B cell (primary cell): ENCODE measurements around the gene NAPSA. TPM values are rescaled to one million over a fixed set of nuclear protein-coding genes. Genes with fewer than 3 reads are reported as not detected.
A peak's percentile ranks its signal among the peaks of the same experiment; 100 is the strongest.

Source experiments
- ATAC-seq: fragments of 200-7000 bp; cut with Tn5 transposase; one replicate; pipeline ENCODE4 v1.10.0; 2021; ENCODE audit warnings: low read depth, mild to moderate bottlenecking, moderate number of reproducible peaks, moderate library complexity
- CTCF ChIA-PET: fragments of 350-600 bp; sonication (Branson Sonifier 250); formaldehyde crosslinking; loops from one replicate; lab custom pipeline; 2021; ENCODE audit warnings: antibody characterized with exemption, inconsistent platforms; lab: Charles Lee
- POLR2A ChIA-PET: fragments of 350-600 bp; sonication (Branson Sonifier 250); formaldehyde crosslinking; loops from one replicate; lab custom pipeline; 2021; ENCODE audit warnings: antibody characterized with exemption; lab: Charles Lee
- DNase-seq: peaks from one replicate; pipeline ENCODE4 v3.0.0; 2013
- H2AFZ ChIP-seq: 2 replicates; pipeline ENCODE4 v1.6.1; 2012; ENCODE audit warnings: mild to moderate bottlenecking, low read depth, low read length; ENCODE audit not compliant: insufficient read depth, poor library complexity, severe bottlenecking
- H3K27ac ChIP-seq, 2 donors: 1 replicate in 1 of 2; 2 replicates in 1 of 2; pipeline ENCODE4 v1.5.1; 2012 to 2013; ENCODE audit warnings: low read length in 2 of 2, mild to moderate bottlenecking in 2 of 2, moderate library complexity in 1 of 2
- H3K27me3 ChIP-seq, 4 experiments: fragments of 200-600 bp in 1 of 4; sonication (generic) in 1 of 4; replicated peaks in 1 of 4; 1 replicate in 2 of 4; 2 replicates in 2 of 4; pipeline versions ENCODE4 v1.6.1 to v1.7.0; 2013 to 2016; ENCODE audit warnings: low read length in 3 of 4, mild to moderate bottlenecking in 2 of 4, mixed read lengths in 1 of 4, moderate library complexity in 1 of 4; ENCODE audit not compliant: insufficient read depth in 4 of 4, control insufficient read depth in 3 of 4; ENCODE audit errors: control extremely low read depth in 1 of 4
- H3K36me3 ChIP-seq, 2 experiments: replicated peaks in 1 of 2; 1 replicate in 1 of 2; 2 replicates in 1 of 2; pipeline versions ENCODE4 v1.6.1 to v1.7.1; 2013; ENCODE audit warnings: low read length in 1 of 2; ENCODE audit not compliant: insufficient read depth in 2 of 2, control insufficient read depth in 1 of 2; ENCODE audit errors: control extremely low read depth in 1 of 2, extremely low read depth in 1 of 2
- H3K4me1 ChIP-seq, 2 donors: fragments of 200-600 bp in 1 of 2; sonication (generic) in 1 of 2; 1 replicate in 1 of 2; 2 replicates in 1 of 2; pipeline versions ENCODE4 v1.5.1 to v1.6.1; 2013 to 2017; ENCODE audit warnings: low read length in 2 of 2; ENCODE audit not compliant: control insufficient read depth in 2 of 2, insufficient read depth in 2 of 2
- H3K4me2 ChIP-seq: replicated peaks from 2 replicates; pipeline ENCODE3; 2012; ENCODE audit warnings: mild to moderate bottlenecking, low read depth, low read length; ENCODE audit not compliant: poor library complexity, severe bottlenecking
- H3K4me3 ChIP-seq, 5 experiments: fragments of 200-600 bp in 1 of 5; sonication (generic) in 1 of 5; 1 replicate in 3 of 5; 2 replicates in 2 of 5; pipeline versions ENCODE4 v1.5.1 to v1.7.0; 2011 to 2016; ENCODE audit warnings: low read length in 4 of 5, mild to moderate bottlenecking in 4 of 5, low read depth in 2 of 5, control low read depth in 1 of 5, moderate library complexity in 1 of 5; ENCODE audit not compliant: insufficient read depth in 1 of 5; ENCODE audit errors: control extremely low read depth in 1 of 5, extremely low read depth in 1 of 5
- H3K79me2 ChIP-seq: fragments of 200-600 bp; sonication (generic); one replicate; pipeline ENCODE4 v1.6.0; 2016; ENCODE audit warnings: low read length; ENCODE audit not compliant: control insufficient read depth, insufficient read depth
- H3K9ac ChIP-seq: fragments of 200-600 bp; sonication (generic); 2 replicates; pipeline ENCODE4 v1.6.1; 2017; ENCODE audit warnings: mild to moderate bottlenecking, low read length, moderate library complexity
- H3K9me3 ChIP-seq, 3 donors: one replicate each; pipeline versions ENCODE4 v1.6.1 to v1.7.1; 2013; ENCODE audit warnings: low read length in 2 of 3; ENCODE audit not compliant: control insufficient read depth in 2 of 3, insufficient read depth in 1 of 3; ENCODE audit errors: control extremely low read depth in 1 of 3
- H4K20me1 ChIP-seq: 2 replicates; pipeline ENCODE4 v1.6.0; 2012; ENCODE audit warnings: mild to moderate bottlenecking, low read length; ENCODE audit not compliant: insufficient read depth, control insufficient read depth, poor library complexity, severe bottlenecking
- H3K27ac Mint-ChIP-seq: one replicate; pipeline ENCODE4 v1.8.0; 2021; ENCODE audit warnings: mixed read lengths
- H3K27me3 Mint-ChIP-seq: one replicate; pipeline ENCODE4 v1.8.0; 2021; ENCODE audit warnings: mixed read lengths
- H3K4me1 Mint-ChIP-seq: one replicate; pipeline ENCODE4 v1.8.0; 2021; ENCODE audit warnings: mixed read lengths
- H3K4me3 Mint-ChIP-seq: one replicate; pipeline ENCODE4 v1.8.0; 2021; ENCODE audit warnings: mixed read lengths
- H3K9me3 Mint-ChIP-seq: one replicate; pipeline ENCODE4 v1.8.0; 2022; ENCODE audit warnings: mixed read lengths; ENCODE audit not compliant: insufficient read depth
- EZH2 ChIP-seq: IDR thresholded peaks from 2 replicates; pipeline ENCODE4 v1.6.1; 2012; ENCODE audit warnings: borderline replicate concordance, low read depth, mild to moderate bottlenecking, moderate library complexity, low read length; ENCODE audit not compliant: insufficient read depth, poor library complexity, severe bottlenecking
- WGBS: methylation state at CpG from one replicate; pipeline ENCODE4 v1.1.5; 2013; ENCODE audit warnings: missing lambda C conversion rate; ENCODE audit not compliant: insufficient coverage; 5-methylcytosine and 5-hydroxymethylcytosine counted together
- intact Hi-C: fragments of 100-400 bp; cut with micrococcal nuclease; formaldehyde crosslinking; loops from one replicate; pipeline ENCODE4 v1.10.0; 2022
- polyA plus RNA-seq: library from polyadenylated mRNA; depleted of rRNA; stranded (reverse); fragments of >200 nt; gene quantifications from 2 replicates; pipeline ENCODE4 v1.2.3, GENCODE V29; 2012
- total RNA-seq, 2 donors: library from RNA; stranded (reverse); fragments of 120-200 nt in 1 of 2; gene quantifications; 1 replicate in 1 of 2; 2 replicates in 1 of 2; pipeline versions ENCODE4 v1.2.3 to v1.2.4, GENCODE V29; 2013 to 2022
- TF ChIP-seq, protein P1 (sequence below): fragments of 200-600 bp; IDR thresholded peaks from one replicate; pipeline ENCODE4 v1.8.0; 2022; ENCODE audit warnings: antibody characterized with exemption, mild to moderate bottlenecking

NAPSA gene
- total and polyA plus RNA-seq, 2 donors (not counting 1 experiment from before 2014, with no cell fraction given) = 4.0 to 4.7 TPM

DNA sequence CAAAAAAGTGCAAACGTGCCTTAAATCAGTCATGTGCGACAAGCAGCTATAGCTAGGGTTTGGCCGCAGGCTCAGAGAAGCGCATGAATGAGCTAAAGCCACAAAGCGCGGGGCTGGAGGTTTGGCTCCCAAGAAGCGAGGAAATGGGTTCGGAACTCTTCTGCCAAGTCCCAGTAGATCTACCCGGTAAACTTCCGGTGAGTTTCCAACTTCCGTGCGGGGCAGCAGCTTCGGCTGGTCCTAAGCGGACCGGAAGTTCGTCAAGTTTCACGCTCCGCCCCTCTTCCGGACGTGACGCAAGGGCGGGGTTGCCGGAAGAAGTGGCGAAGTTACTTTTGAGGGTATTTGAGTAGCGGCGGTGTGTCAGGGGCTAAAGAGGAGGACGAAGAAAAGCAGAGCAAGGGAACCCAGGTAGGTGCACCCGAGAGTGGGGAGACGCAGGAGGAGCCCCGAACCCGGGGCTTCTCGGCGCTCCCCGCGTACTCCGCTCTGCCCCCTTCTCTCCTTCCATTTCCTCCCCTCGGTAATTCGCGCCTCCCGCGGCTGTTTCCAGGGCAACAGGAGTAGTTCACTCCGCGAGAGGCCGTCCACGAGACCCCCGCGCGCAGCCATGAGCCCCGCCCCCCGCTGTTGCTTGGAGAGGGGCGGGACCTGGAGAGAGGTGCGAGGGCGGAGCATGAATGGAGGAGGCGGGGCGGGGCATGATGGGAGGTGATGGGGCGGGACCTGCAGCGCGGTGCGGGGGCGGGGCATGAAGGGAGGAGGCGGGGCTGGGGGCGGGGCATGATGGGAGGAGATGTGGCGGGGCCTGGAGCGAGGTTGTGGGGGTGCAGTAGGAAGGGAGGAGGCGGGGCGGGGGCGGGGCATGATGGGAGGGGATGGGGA, 11.0 kb upstream of the NAPSA start, which contains the start of gene NR1H2:
TSS of gene NR1H2 (plus strand) at position 292 of the 885 bp plus-strand sequence. CDS start 1,149 bp downstream, outside the sequence.
- Histone ChIP-seq H2AFZ (peak within 1 kb of the TSS; percentile 76), H3K4me3 (peak within 1 kb of the TSS; percentile 30 to 98 (median 91)), H3K9ac (peak within 1 kb of the TSS; percentile 100), H3K4me1 (peaks cover 6 to 14% of the 10 kb centered on the region in 2 donors), H4K20me1 (peaks cover 46% of the 10 kb centered on the region), H3K27me3 (no peaks in the 10 kb centered on the region), H3K36me3 (peaks cover 1 to 42% of the 10 kb centered on the region in 2 experiments), H3K79me2 (peaks cover 17% of the 10 kb centered on the region), H3K4me2 (peak within 1 kb of the TSS; percentile 89), H3K27ac (peak within 1 kb of the TSS; percentile 99 to 100), H3K9me3 (no peaks in the 10 kb centered on the region)
- Mint-ChIP-seq H3K4me3 (peak within 1 kb of the TSS; percentile 97), H3K27me3 (no peaks in the 10 kb centered on the region), H3K9me3 (no peaks in the 10 kb centered on the region), H3K27ac (peak within 1 kb of the TSS; percentile 99), H3K4me1 (peaks cover 19% of the 10 kb centered on the region)
- WGBS = under 1% methylated on average over 49 of the region's 67 CpGs
- ATAC-seq = peak; percentile 87
- CTCF ChIA-PET = interaction anchor here (0.7 to 2.9 kb wide), 7 partner anchors 8 to 86 kb away, joined by 3 to 15 read pairs (median 5); partner anchors contain the start of gene POLD1
- TF ChIP-seq, protein P1, sequence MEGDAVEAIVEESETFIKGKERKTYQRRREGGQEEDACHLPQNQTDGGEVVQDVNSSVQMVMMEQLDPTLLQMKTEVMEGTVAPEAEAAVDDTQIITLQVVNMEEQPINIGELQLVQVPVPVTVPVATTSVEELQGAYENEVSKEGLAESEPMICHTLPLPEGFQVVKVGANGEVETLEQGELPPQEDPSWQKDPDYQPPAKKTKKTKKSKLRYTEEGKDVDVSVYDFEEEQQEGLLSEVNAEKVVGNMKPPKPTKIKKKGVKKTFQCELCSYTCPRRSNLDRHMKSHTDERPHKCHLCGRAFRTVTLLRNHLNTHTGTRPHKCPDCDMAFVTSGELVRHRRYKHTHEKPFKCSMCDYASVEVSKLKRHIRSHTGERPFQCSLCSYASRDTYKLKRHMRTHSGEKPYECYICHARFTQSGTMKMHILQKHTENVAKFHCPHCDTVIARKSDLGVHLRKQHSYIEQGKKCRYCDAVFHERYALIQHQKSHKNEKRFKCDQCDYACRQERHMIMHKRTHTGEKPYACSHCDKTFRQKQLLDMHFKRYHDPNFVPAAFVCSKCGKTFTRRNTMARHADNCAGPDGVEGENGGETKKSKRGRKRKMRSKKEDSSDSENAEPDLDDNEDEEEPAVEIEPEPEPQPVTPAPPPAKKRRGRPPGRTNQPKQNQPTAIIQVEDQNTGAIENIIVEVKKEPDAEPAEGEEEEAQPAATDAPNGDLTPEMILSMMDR = no peak
- intact Hi-C loops = loop anchor here (1.0 to 2.0 kb wide), 8 partner anchors 8 to 428 kb away; partner anchors contain the start of genes JOSD2, KCNC3 and POLD1
- DNase-seq = peak; percentile 99
- POLR2A ChIA-PET = interaction anchor here (0.7 to 2.1 kb wide), 6 partner anchors 9 to 135 kb away, joined by 5 to 16 read pairs (median 7); partner anchors contain the start of genes JOSD2 and SPIB

DNA sequence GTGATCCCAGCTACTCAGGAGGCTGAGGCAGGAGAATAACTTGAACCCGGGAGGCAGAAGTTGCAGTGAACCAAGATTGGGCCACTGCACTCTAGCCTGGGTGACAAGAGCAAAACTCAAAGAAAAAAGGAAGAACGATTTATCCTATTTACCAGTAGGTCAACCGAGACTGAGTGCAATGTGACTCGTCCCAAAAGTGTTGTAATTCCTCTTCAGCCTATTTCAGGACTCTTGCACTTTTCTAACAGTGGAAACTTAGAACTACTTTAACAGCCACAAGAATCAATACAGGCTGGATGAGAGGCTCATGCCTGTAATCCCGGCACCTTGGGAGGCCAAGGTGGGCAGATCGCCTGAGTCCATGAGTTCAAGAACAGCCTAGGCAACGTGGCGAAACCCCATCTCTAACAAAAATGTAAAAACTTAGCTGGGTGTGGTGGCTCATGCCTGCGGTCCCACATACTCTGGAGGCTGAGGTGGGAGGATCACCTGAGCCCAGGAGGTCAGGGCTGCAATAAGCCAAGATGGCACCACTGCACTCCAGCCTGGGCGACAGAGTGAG, 6.6 kb upstream of the NAPSA start:
- peaks cover 17 to 31% of the 10 kb centered on the region in 2 donors for H3K4me1 ChIP-seq
- H3K79me2 ChIP-seq = peaks cover 11% of the 10 kb centered on the region
- no peak overlapping the region for H3K4me2 ChIP-seq
- ATAC-seq (no peak), DNase-seq (no peak)
- H4K20me1 ChIP-seq = peaks cover 2% of the 10 kb centered on the region
- peaks cover 25% of the 10 kb centered on the region for H3K4me1 Mint-ChIP-seq
- H3K9me3 Mint-ChIP-seq = no peaks in the 10 kb centered on the region
- H3K9ac ChIP-seq = no peak overlapping the region
- H3K27ac ChIP-seq = no peak overlapping the region
- TF ChIP-seq EZH2 = no peak
- TF ChIP-seq, protein P1 = no peak
- H3K36me3 ChIP-seq = no peaks in the 10 kb centered on the region
- ChIA-PET POLR2A (interaction anchor here (0.6 kb wide), 1 partner anchor 89 kb away, joined by 4 read pairs; no protein-coding TSS in a partner anchor), CTCF (no interaction called here)
- no peaks in the 10 kb centered on the region for H3K27me3 Mint-ChIP-seq
- H3K4me3 Mint-ChIP-seq = no peak overlapping the region
- no peak overlapping the region for H2AFZ ChIP-seq
- H3K27me3 ChIP-seq = no peaks in the 10 kb centered on the region
- H3K9me3 ChIP-seq = no peaks in the 10 kb centered on the region
- H3K4me3 ChIP-seq = no peak overlapping the region
- 66% methylated on average over 5 of the region's 10 CpGs for WGBS
- H3K27ac Mint-ChIP-seq = no peak overlapping the region
- intact Hi-C loops = no loop called here
